Kasumi-1 (cell line): ENCODE results near the gene TTC21B.

Experiments used
- DNase-seq, 2 experiments: peaks; one replicate each; lab custom pipeline; 2025; lab: John Stamatoyannopoulos, UW

Gene TTC21B

GRCh38 chr2:165924946-165925345, 28.6 kb downstream of the TTC21B start:
- DNase-seq = peak in 1 of 2 experiments; percentile 20

DNA sequence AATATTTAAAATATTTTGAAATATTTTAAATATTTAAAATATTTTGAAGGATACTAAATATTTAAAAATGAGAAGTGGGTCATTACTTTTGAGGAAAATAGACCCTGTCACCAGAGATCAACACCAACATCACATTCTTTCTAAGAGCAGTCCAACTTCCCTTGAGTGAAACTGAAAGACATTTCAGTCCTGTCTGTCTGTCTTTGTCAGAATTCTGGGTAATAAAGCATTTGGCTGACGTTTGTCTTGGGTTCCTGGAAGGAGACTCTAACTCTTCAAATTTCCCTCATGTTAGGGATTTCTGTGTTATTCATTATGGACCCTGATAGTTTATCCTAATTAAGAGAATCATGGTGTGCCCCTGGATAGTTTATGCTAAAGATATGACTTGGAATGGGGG, 32.8 kb downstream of the TTC21B start:
- DNase-seq = no peak

- DNase-seq = no peak
Observed at GRCh38 chr2:165913636-165914035, 39.9 kb downstream of the TTC21B start.

DNA sequence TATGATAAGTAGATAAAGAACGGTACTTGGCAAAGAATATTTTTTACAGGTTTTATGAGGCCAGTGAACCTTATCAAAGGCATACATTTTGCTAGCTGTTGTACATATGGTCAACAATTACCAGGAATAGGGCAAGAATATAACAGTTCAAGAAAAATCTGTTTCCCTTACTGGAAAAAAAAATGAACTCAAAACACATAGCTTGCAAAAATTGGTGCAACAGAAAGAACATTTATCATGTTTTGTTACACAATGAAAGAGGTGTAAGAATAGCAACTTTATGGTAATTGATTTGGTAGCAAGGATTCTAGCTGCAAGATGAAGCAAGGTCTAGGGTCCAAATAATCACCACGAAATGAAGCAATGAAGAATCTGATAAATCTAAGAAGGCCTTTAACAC, 41.6 kb downstream of the TTC21B start:
- no peak for DNase-seq

GRCh38 chr2:165911231-165911630, 42.3 kb downstream of the TTC21B start:
- DNase-seq = no peak

- no peak for DNase-seq
Observed at GRCh38 chr2:165909466-165909865, 44.1 kb downstream of the TTC21B start.

GRCh38 chr2:165905854-165906253, 47.7 kb downstream of the TTC21B start:
- no peak for DNase-seq

DNA sequence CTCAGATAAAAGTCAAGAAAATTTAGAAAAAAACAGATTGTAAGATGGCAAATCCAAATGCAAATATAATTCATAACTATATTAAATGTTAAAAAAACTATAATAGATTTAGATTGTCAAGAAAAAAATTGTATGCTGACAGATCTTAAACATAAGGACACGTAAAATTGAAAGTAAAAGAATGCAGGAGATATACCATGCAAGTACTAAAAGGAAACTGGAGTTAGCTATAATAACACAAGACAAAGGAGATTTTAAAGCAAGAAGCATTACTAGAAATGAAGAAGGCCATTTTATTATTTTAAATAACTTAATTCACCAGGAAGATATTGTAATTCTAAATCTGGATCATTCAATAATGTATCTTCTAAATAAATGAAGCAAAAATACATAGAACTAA, 48.3 kb downstream of the TTC21B start:
- no peak for DNase-seq

GRCh38 chr2:165904432-165904831, 49.1 kb downstream of the TTC21B start:
- no peak for DNase-seq

DNA sequence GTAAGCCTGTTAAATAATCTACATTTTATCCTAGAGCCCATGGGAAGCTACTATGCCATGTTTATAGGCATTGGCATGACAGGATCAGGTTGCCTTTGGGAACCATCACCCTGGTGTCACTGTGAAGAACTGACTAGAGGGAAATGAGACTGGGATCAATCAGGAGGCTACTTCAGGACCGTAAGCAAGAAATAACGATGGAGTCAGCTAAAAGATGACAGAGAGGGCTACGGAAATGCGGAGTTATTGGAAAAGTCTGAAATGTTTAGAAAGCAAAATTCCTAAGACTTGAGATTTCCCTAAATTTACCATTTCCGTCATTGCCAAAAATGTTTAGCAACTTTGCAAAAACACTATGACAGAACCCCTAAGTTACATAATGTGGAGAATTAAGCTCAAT, 50.2 kb downstream of the TTC21B start:
- no peak for DNase-seq

DNA sequence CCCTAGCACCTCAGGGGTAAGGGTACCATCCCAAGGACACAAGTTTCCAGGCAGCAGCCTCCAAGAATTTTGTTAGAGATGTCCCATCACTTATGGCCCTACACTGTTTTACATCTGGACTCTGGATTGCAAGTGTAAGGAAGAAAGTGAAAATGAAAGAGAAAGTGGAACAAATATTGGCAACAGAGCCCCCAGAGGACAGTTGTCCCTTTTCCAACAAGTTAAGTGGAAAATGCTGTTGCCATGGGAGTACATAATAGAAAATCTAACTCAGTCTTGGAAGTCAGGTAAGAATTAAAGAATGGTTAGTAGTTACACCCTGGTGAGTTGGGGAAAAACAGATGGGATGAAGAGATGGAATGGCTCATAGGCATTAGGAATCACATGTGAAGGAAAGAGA, 50.6 kb downstream of the TTC21B start:
- DNase-seq = peak; percentile 51 to 72

DNA sequence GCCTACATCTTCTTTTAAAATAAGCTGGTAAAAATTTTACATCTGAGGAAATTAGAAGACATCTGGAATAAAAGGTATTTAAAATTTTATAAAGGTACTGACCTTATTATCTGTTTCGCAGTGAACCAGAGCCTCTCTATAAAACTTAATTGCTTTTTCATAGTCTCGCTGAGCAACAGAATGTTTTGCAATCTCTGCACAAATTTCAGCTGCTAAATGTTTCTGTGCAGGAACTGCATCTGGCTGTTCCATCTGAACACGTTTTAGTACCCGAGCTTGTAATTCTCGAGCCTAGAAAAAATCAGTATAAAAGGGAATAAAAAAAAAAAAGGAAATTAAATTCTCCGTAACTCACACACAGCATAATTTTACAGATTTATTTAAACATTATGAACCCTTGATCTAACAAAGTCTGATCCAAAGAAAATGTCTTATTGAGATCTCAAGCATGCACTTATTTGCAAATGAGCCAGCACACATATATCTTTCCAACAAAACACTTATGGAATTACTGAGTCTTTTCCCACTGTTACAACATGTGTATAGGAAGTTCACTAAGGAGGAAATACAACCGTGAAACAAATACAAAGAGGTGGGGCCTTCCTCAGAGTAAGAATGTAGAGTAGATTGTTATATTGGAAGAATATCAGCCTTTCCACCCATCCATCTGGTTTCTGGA, 51.8 kb downstream of the TTC21B start:
- DNase-seq = no peak

- DNase-seq = no peak
Observed at GRCh38 chr2:165899311-165899710, 54.3 kb downstream of the TTC21B start.

DNA sequence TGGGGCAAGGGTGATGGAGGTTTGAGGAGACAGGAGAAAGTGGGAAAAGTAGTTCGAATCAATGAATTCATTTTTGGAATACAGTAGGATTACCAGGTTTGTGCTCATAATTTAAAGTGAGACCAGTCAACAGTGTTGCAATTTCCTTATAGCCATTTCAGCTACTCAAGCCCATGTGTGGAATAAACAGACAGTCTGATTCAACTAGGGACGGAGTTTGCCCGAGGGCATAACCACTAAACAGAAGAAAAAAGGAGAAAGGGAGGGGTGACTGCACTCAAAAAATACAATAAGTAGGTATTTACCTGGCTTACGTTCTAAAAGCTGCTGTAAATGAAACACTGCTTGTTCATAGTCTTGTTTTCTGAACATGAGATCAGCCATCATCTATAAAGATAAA, 55.2 kb downstream of the TTC21B start:
- DNase-seq = no peak

DNA sequence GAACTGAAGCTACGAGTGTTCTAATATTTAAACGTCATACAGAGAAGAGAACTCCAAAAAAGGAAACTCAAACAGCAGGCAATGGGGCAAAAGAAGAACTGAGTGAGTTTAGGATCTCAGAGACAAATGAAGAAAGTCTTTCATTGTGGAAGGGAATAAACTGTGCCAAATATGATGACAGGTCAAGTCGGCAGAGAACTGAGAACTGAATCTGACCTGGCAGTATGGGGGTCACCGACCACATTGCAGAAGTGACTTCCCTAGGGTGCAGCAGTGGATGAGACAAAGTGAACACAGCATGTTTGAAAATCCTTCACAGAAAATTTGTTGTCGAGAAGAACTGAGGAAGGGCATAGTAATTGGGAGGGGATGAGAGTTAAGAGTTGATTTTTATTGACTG, 55.9 kb downstream of the TTC21B start:
- DNase-seq = no peak

- no peak for DNase-seq
Observed at GRCh38 chr2:165897074-165897473, 56.5 kb downstream of the TTC21B start.

DNA sequence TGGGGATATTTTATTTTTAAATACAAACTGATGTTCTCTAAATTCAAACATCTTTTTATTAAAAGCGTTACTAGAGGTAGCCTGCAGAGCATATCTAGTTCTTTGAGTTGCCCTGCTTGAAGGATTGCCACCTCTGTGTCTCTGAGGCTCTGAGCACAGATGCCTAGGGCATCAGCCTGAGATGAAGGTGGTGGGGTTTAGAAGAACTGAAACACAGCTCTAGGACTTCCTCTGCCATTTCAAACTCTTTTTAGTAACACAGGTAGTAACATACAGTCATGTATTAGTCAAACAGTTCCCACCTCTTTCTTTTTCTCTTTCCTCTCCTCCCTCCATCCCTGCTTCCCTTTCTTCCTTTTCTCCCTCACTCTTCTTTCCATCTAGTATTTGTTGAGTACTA, 57.6 kb downstream of the TTC21B start:
- DNase-seq = no peak

GRCh38 chr2:165893556-165893955, 60.0 kb downstream of the TTC21B start:
- no peak for DNase-seq

- no peak for DNase-seq
Observed at GRCh38 chr2:165892526-165892925, 61.0 kb downstream of the TTC21B start.

- no peak for DNase-seq
Observed at GRCh38 chr2:165891943-165892342, 61.6 kb downstream of the TTC21B start.

- DNase-seq = no peak
Observed at GRCh38 chr2:165891345-165891744, 62.2 kb downstream of the TTC21B start.

DNA sequence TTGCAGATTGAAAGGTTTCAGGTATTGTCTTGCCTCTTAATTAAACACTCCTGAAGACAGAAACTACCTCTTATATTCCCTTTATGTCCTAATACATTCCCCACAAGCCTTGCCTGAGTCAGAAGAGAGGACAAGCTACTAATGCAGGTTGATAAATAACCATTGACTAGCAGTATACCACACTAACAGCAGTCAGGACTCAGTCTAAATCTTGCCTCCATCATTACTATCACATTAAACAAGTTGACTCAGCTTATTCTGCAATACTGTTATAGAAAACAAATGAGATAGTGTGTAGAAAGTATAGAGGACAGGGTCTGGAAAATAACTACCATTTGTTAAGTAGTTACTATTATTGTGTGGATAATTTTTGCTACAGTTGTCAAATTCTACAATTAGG, 63.8 kb downstream of the TTC21B start:
- DNase-seq = no peak

DNA sequence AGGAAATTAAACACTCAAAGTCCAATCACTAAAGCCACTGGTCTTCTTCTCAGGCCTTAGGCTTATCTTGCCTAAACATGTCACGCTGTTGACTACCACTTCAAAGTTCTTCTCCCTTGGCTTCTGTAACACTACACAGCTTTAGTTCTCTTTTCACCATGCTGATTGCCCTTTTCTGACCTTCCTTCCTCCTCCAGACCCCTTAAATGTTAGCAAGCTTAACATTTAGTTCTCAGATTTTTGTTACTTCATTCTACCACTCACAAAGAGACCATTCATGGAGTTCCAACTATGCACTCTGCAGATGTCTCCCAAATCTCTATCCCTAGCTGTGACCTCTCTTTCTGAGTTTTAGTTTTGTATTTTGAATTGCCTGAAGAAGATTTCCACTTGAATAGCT, 64.4 kb downstream of the TTC21B start:
- no peak for DNase-seq

- DNase-seq = no peak
Observed at GRCh38 chr2:165888171-165888570, 65.4 kb downstream of the TTC21B start.
